Measurements from ENCODE around the gene PHF19. TPM values are rescaled to one million over a fixed set of nuclear protein-coding genes. Genes with fewer than 3 reads are reported as not detected.

The PHF19 gene
- total and polyA plus RNA-seq, 2 of the 8 experiments (the other 6 are each of a cell fraction or from before 2014, with no cell fraction given) = 28.2 to 31.8 TPM

- H4K20me1 ChIP-seq (replicated peaks in 1 of 2; ENCODE audit: control insufficient read depth in 1 of 2, insufficient read depth in 2 of 2, low read length in 2 of 2) = no peaks in the 10 kb centered on the region
- no peak overlapping the region for H2BK120ac ChIP-seq (replicated peaks; ENCODE audit: low read depth, low read length)
- ChIA-PET CTCF (ENCODE audit: partially characterized antibody) (interaction anchor here (1.1 to 10.7 kb wide), 5 partner anchors 6 to 33 kb away, joined by 3 to 71 read pairs (median 5); no protein-coding TSS in a partner anchor), POLR2A (ENCODE audit: partially characterized antibody) (interaction anchor here (1.3 to 1.4 kb wide), 4 partner anchors 8 to 14 kb away, joined by 3 to 4 read pairs (median 4); no protein-coding TSS in a partner anchor)
- WGBS, 2 experiments (ENCODE audit: extremely low coverage in 1 of 2, insufficient coverage in 1 of 2, insufficient read length in 1 of 2, insufficient replicate concordance in 2 of 2, low coverage in 1 of 2, low lambda C conversion rate in 2 of 2, missing lambda C conversion rate in 1 of 2) = 88% methylated on average over 16 of the region's 16 CpGs; no CpG with 5 or more reads in 1 of the 2 experiments
- H2AK5ac ChIP-seq (ENCODE audit: low read depth, low read length) = no peak overlapping the region
- H2BK15ac ChIP-seq (ENCODE audit: low read length) = no peak overlapping the region
- no peak overlapping the region for H2BK20ac ChIP-seq (ENCODE audit: low read length)
- no peak overlapping the region for H2BK5ac ChIP-seq (ENCODE audit: low read depth, low read length)
- H3K56ac ChIP-seq (replicated peaks; ENCODE audit: insufficient read length, low read depth, low read length) = no peak overlapping the region
- no peak overlapping the region for H4K91ac ChIP-seq (replicated peaks; ENCODE audit: insufficient read length, low read length)
- no peak overlapping the region for H2AFZ ChIP-seq (ENCODE audit: low read length)
- no peak overlapping the region for H4K8ac ChIP-seq (ENCODE audit: extremely low read depth, insufficient read depth, low read length)
- no peak overlapping the region for H3K4me3 ChIP-seq (ENCODE audit: extremely low read depth in 1 of 4, insufficient read depth in 2 of 4, low read depth in 3 of 4, low read length in 4 of 4)
- H3K79me1 ChIP-seq (ENCODE audit: low read depth, low read length) = no peaks in the 10 kb centered on the region
- no peak overlapping the region for H3K23ac ChIP-seq (ENCODE audit: insufficient read length)
- H3K18ac ChIP-seq (ENCODE audit: extremely low read depth, low read length) = no peak overlapping the region
- no peaks in the 10 kb centered on the region for H3K27me3 ChIP-seq (replicated peaks in 1 of 4; ENCODE audit: control insufficient read depth in 3 of 4, extremely low read depth in 1 of 4, insufficient read depth in 3 of 4, low read length in 3 of 4)
- H3K27ac ChIP-seq (ENCODE audit: low read depth, low read length) = no peak overlapping the region
- DNase-seq (ENCODE audit: low read depth in 1 of 2, low spot score in 2 of 2) (no peak), FAIRE-seq (no peak)
- no peak overlapping the region for H4K5ac ChIP-seq (ENCODE audit: insufficient read length, low read depth, low read length)
- H3K79me2 ChIP-seq (ENCODE audit: control insufficient read depth in 1 of 2, insufficient read depth in 2 of 2, low read length in 2 of 2) = no peaks in the 10 kb centered on the region
- no peak overlapping the region for H3K14ac ChIP-seq (ENCODE audit: insufficient read length)
- H3K4ac ChIP-seq (replicated peaks; ENCODE audit: insufficient read length, low read depth, low read length) = no peak overlapping the region
- H2BK12ac ChIP-seq (ENCODE audit: low read depth, low read length) = no peak overlapping the region
- no peak overlapping the region for H3K4me2 ChIP-seq (ENCODE audit: insufficient read depth in 1 of 2, low read depth in 2 of 2, low read length in 2 of 2)
- H3K9ac ChIP-seq (replicated peaks in 1 of 4; ENCODE audit: extremely low read depth in 1 of 4, low read depth in 3 of 4, low read length in 3 of 4) = no peak overlapping the region
- H3K4me1 ChIP-seq (replicated peaks in 1 of 4; ENCODE audit: control insufficient read depth in 3 of 4, insufficient read depth in 4 of 4, low read length in 3 of 4) = no peaks in the 10 kb centered on the region; a peak in 1 of 7 replicates
- no peaks in the 10 kb centered on the region for H3K9me3 ChIP-seq (ENCODE audit: insufficient read depth in 2 of 2, low read depth in 1 of 2, low read length in 1 of 2)
- no peaks in the 10 kb centered on the region for H3K36me3 ChIP-seq (ENCODE audit: control insufficient read depth in 2 of 4, insufficient read depth in 4 of 4, low read length in 3 of 4)
- H3K23me2 ChIP-seq (ENCODE audit: low read depth, low read length) = no peaks in the 10 kb centered on the region; the same call in 1 of the 2 replicates
- TF ChIP-seq BACH1 (IDR thresholded peaks at IDR 0.05; ENCODE audit: low read length) (no peak), SIRT6 (IDR thresholded peaks at IDR 0.05; ENCODE audit: low read length) (no peak), CREB1 (IDR thresholded peaks at IDR 0.05) (no peak), NRF1 (IDR thresholded peaks at IDR 0.05; ENCODE audit: low read depth, low read length) (no peak), ASH2L (IDR thresholded peaks at IDR 0.05; ENCODE audit: low read length) (no peak), FOSL1 (IDR thresholded peaks at IDR 0.05; ENCODE audit: insufficient read depth, low read depth, low read length) (no peak), SP4 (IDR thresholded peaks at IDR 0.05; ENCODE audit: low read length) (no peak), TBP (IDR thresholded peaks at IDR 0.05; ENCODE audit: low read depth, low read length) (no peak), TAF1 (IDR thresholded peaks at IDR 0.05; ENCODE audit: low read depth, low read length) (no peak), KDM4A (IDR thresholded peaks at IDR 0.05; ENCODE audit: low read depth, low read length, severe bottlenecking) (no peak), JUN (IDR thresholded peaks at IDR 0.05; ENCODE audit: low read depth, low read length) (no peak), TAF7 (optimal IDR thresholded peaks at IDR 0.05; ENCODE audit: borderline replicate concordance, low read depth, low read length) (no peak), ATF3 (IDR thresholded peaks at IDR 0.05; ENCODE audit: insufficient read depth, low read depth, low read length) (no peak)
These were observed 27.3 kb upstream of the PHF19 start for GRCh38 chr9:120904061-120904977.
